CD4-positive, alpha-beta T cell (primary cell): ENCODE data around the gene ATL3. TPM values are rescaled to one million over a fixed set of nuclear protein-coding genes. Genes with fewer than 3 reads are reported as not detected.
"Not testable (repeated sequence)": the region's sequence is repeated elsewhere in the genome, so short reads cannot be mapped to it uniquely, and the experiment has no call there.

Source experiments
- ATAC-seq: fragments of 200-7000 bp; cut with Tn5 transposase; one replicate; pipeline ENCODE4 v1.10.0; 2022; ENCODE audit warnings: mild to moderate bottlenecking; ENCODE audit not compliant: poor library complexity
- CTCF ChIA-PET: fragments of 350-600 bp; sonication (Branson Sonifier 250); formaldehyde crosslinking; loops from one replicate; lab custom pipeline; 2021; ENCODE audit warnings: antibody characterized with exemption, inconsistent platforms; lab: Charles Lee
- POLR2A ChIA-PET: fragments of 350-600 bp; sonication (Branson Sonifier 250); formaldehyde crosslinking; loops from one replicate; lab custom pipeline; 2021; ENCODE audit warnings: antibody characterized with exemption, inconsistent platforms; lab: Charles Lee
- DNase-seq, 14 experiments: peaks; one replicate each; pipeline ENCODE4 v3.0.0-alpha.2; 2013 to 2020; ENCODE audit warnings: mixed read lengths in 2 of 14
- H3K27ac ChIP-seq, 2 donors: one replicate each; pipeline versions ENCODE4 v1.5.1 to v1.7.0; 2013; ENCODE audit warnings: low read length in 2 of 2, low read depth in 1 of 2, mild to moderate bottlenecking in 1 of 2
- H3K27me3 ChIP-seq, 2 experiments: 1 replicate in 1 of 2; 2 replicates in 1 of 2; pipeline versions ENCODE4 v1.6.1 to v1.7.0; 2013; ENCODE audit warnings: low read length in 2 of 2, control low read depth in 1 of 2, mild to moderate bottlenecking in 1 of 2, moderate library complexity in 1 of 2; ENCODE audit not compliant: insufficient read depth in 2 of 2, control insufficient read depth in 1 of 2
- H3K36me3 ChIP-seq: one replicate; pipeline ENCODE4 v1.6.1; 2013; ENCODE audit warnings: low read length, control low read depth; ENCODE audit not compliant: insufficient read depth
- H3K4me1 ChIP-seq: one replicate; pipeline ENCODE4 v1.6.1; 2013; ENCODE audit warnings: low read length, control low read depth; ENCODE audit not compliant: insufficient read depth
- H3K4me3 ChIP-seq: one replicate; pipeline ENCODE4 v1.5.1; 2013; ENCODE audit warnings: mild to moderate bottlenecking, low read length, moderate library complexity
- H3K9me3 ChIP-seq, 2 experiments: 1 replicate in 1 of 2; 2 replicates in 1 of 2; pipeline versions ENCODE4 v1.6.1 to v1.7.0; 2013; ENCODE audit warnings: low read length in 2 of 2, mild to moderate bottlenecking in 2 of 2, control low read depth in 1 of 2, moderate library complexity in 1 of 2; ENCODE audit not compliant: control insufficient read depth in 1 of 2, insufficient read depth in 1 of 2
- H3K27ac Mint-ChIP-seq: one replicate; pipeline ENCODE4 v1.8.0; 2020; ENCODE audit warnings: mixed read lengths
- H3K27me3 Mint-ChIP-seq: one replicate; pipeline ENCODE4 v1.8.0; 2021; ENCODE audit warnings: mixed read lengths
- H3K36me3 Mint-ChIP-seq: one replicate; pipeline ENCODE4 v1.8.0; 2021; ENCODE audit warnings: low read depth, mixed read lengths
- H3K4me1 Mint-ChIP-seq: one replicate; pipeline ENCODE4 v1.8.0; 2021; ENCODE audit warnings: low read depth, mixed read lengths
- H3K4me3 Mint-ChIP-seq: one replicate; pipeline ENCODE4 v1.8.0; 2020; ENCODE audit warnings: mild to moderate bottlenecking, mixed read lengths
- H3K9me3 Mint-ChIP-seq: one replicate; pipeline ENCODE4 v1.8.0; 2020; ENCODE audit warnings: mixed read lengths
- CTCF ChIP-seq: fragments of 200-600 bp; IDR thresholded peaks from one replicate; pipeline ENCODE4 v1.8.0; 2022; ENCODE audit warnings: antibody characterized with exemption, mild to moderate bottlenecking
- intact Hi-C, 2 experiments: fragments of 100-400 bp; cut with DNase I in 1 of 2; cut with micrococcal nuclease in 1 of 2; formaldehyde crosslinking; loops; one replicate each; pipeline versions ENCODE4 v1.15.1 to v1.9.0; 2023 to 2025; cut with DNase I, micrococcal nuclease
- total RNA-seq, 174 experiments: library from RNA in 2 of 174; stranded (reverse) in 2 of 174; gene quantifications; one replicate each; pipeline ENCODE4 v1.2.3 and lab custom pipeline; 2021 to 2026

The ATL3 gene
- total RNA-seq, 2 experiments from 2014 or later, result 14.5 to 16.5 TPM

- H3K9me3 ChIP-seq, result no peaks in the 10 kb centered on the region
- H3K27me3 Mint-ChIP-seq, result no peaks in the 10 kb centered on the region
- intact Hi-C loops, result no loop called here
- H3K4me1 Mint-ChIP-seq, result peaks cover 25% of the 10 kb centered on the region
- no peak overlapping the region for H3K27ac Mint-ChIP-seq
- TF ChIP-seq CTCF, result no peak
- H3K4me3 Mint-ChIP-seq, result no peak overlapping the region
- H3K4me1 ChIP-seq, result peaks cover 13% of the 10 kb centered on the region
- H3K36me3 ChIP-seq, result no peaks in the 10 kb centered on the region
- H3K27me3 ChIP-seq, result peaks cover 0 to 3% of the 10 kb centered on the region in 2 experiments
- no peaks in the 10 kb centered on the region for H3K9me3 Mint-ChIP-seq
- POLR2A ChIA-PET, result no interaction called here
- no peaks in the 10 kb centered on the region for H3K36me3 Mint-ChIP-seq
- no peak overlapping the region for H3K27ac ChIP-seq
- CTCF ChIA-PET, result interaction anchor here (1.3 kb wide), 1 partner anchor 26 kb away, joined by 3 read pairs; no protein-coding TSS in a partner anchor
- ATAC-seq, result no peak
- DNase-seq, result no peak
- no peak overlapping the region for H3K4me3 ChIP-seq
These were observed 61.6 kb downstream of the ATL3 start for GRCh38 chr11:63609536-63609935.

GRCh38 chr11:63608353-63609345 lies 62.5 kb downstream of the ATL3 start:
- ATAC-seq, result no peak
- Mint-ChIP-seq H3K27ac (no peak overlapping the region), H3K4me1 (peaks cover 20% of the 10 kb centered on the region), H3K4me3 (no peak overlapping the region), H3K9me3 (no peaks in the 10 kb centered on the region), H3K27me3 (no peaks in the 10 kb centered on the region), H3K36me3 (no peaks in the 10 kb centered on the region)
- Histone ChIP-seq H3K4me1 (peaks cover 7% of the 10 kb centered on the region), H3K27me3 (peaks cover 0 to 3% of the 10 kb centered on the region in 2 experiments), H3K27ac (no peak overlapping the region), H3K9me3 (no peaks in the 10 kb centered on the region), H3K36me3 (no peaks in the 10 kb centered on the region), H3K4me3 (no peak overlapping the region)
- ChIA-PET POLR2A (no interaction called here), CTCF (interaction anchor here (1.3 kb wide), 1 partner anchor 27 kb away, joined by 3 read pairs; no protein-coding TSS in a partner anchor)
- intact Hi-C loops, result no loop called here
- no peak for TF ChIP-seq CTCF
- DNase-seq, result no peak

GRCh38 chr11:63603180-63603518 lies 68.0 kb downstream of the ATL3 start:
- H3K36me3 ChIP-seq, result no peaks in the 10 kb centered on the region
- Mint-ChIP-seq H3K9me3 (no peaks in the 10 kb centered on the region), H3K4me3 (no peak overlapping the region), H3K27me3 (no peaks in the 10 kb centered on the region), H3K27ac (no peak overlapping the region), H3K4me1 (no peaks in the 10 kb centered on the region), H3K36me3 (no peaks in the 10 kb centered on the region)
- POLR2A ChIA-PET, result no interaction called here
- H3K27ac ChIP-seq, result no peak overlapping the region
- ATAC-seq (no peak), DNase-seq (no peak)
- TF ChIP-seq CTCF, result no peak
- intact Hi-C loops, result no loop called here
- no peaks in the 10 kb centered on the region for H3K9me3 ChIP-seq
- H3K4me1 ChIP-seq, result no peaks in the 10 kb centered on the region
- no peak overlapping the region for H3K4me3 ChIP-seq
- CTCF ChIA-PET, result no interaction called here
- no peaks in the 10 kb centered on the region for H3K27me3 ChIP-seq

GRCh38 chr11:63602290-63603179 lies 68.6 kb downstream of the ATL3 start:
- CTCF ChIA-PET, H3K27me3 ChIP-seq, H3K4me3 Mint-ChIP-seq, DNase-seq, H3K36me3 Mint-ChIP-seq, H3K27me3 Mint-ChIP-seq, H3K27ac Mint-ChIP-seq, H3K4me1 Mint-ChIP-seq, H3K4me1 ChIP-seq, H3K4me3 ChIP-seq, H3K36me3 ChIP-seq, H3K9me3 ChIP-seq, H3K9me3 Mint-ChIP-seq, intact Hi-C loops, ATAC-seq, H3K27ac ChIP-seq: not testable (repeated sequence)
- POLR2A ChIA-PET, result interaction anchor here (0.7 kb wide), 1 partner anchor 41 kb away, joined by 3 read pairs; no protein-coding TSS in a partner anchor
